SK-N-MC (cell line): Measurements from ENCODE around the gene PCNT.

Source experiments
- EZH2 ChIP-seq: fragments of 200-600 bp; sonication (generic); IDR thresholded peaks from one replicate; pipeline ENCODE4 v1.6.1; 2017; ENCODE audit warnings: antibody characterized with exemption
- FOXP2 ChIP-seq: optimal IDR thresholded peaks from 2 replicates; pipeline ENCODE3; 2011; ENCODE audit warnings: mild to moderate bottlenecking, moderate library complexity; ENCODE audit not compliant: insufficient read depth; ENCODE audit errors: extremely low read length, control extremely low read depth
- POLR2AphosphoS5 ChIP-seq: IDR thresholded peaks from 2 replicates; pipeline ENCODE4 v1.6.1; 2012; ENCODE audit warnings: mild to moderate bottlenecking, low read depth, low read length, borderline replicate concordance

DNA sequence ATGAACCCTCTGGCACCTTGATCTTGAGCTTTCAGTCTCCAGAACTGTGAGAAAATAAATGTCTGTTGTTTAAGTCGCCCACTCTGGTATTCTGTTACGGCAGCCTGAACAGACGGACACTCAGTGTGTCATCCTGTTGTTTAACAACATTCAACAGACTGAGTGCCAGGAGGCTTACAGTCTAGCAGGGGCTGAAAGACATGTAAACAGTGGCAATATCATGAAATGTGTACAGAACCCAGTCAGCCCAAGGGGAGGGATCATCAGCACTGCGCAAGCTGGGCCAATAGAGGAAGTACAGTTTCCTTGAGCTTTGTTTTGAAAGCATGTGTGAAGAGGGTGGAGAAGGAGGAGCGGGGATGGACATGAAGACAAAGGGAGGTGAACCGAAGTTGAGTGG lies 148.3 kb downstream of the PCNT start:
- TF ChIP-seq POLR2AphosphoS5 (no peak), EZH2 (no peak), FOXP2 (no peak)
